Left forelimb (tissue), 1 donor: ENCODE results near the gene TOMM20L.
A peak's percentile ranks its signal among the peaks of the same experiment; 100 is the strongest.

Experiments
- DNase-seq: peaks from one replicate; pipeline ENCODE4 v3.0.0-alpha.2; 2018; ENCODE audit warnings: low spot score

TOMM20L gene

GRCh38 chr14:58427281-58428117, 31.8 kb downstream of the TOMM20L start, which contains the start of the genes KIAA0586 and TIMM9:
TSS of gene KIAA0586 (plus strand) at chr14:58427719. CDS start at chr14:58428265, 546 bp downstream.
TSS of gene TIMM9 (minus strand) at chr14:58427531. CDS start at chr14:58411945, 15,586 bp downstream.
- peak; percentile 95 for DNase-seq

GRCh38 chr14:58428118-58428683, 32.5 kb downstream of the TOMM20L start:
- DNase-seq = no peak

- DNase-seq = no peak
Measured at GRCh38 chr14:58430156-58430555, 34.4 kb downstream of the TOMM20L start.

GRCh38 chr14:58439476-58439875, 43.7 kb downstream of the TOMM20L start:
- DNase-seq = no peak

- DNase-seq = no peak
Measured at GRCh38 chr14:58444627-58445026, 48.9 kb downstream of the TOMM20L start.

GRCh38 chr14:58455593-58456265, 60.0 kb downstream of the TOMM20L start:
- DNase-seq = no peak
